HS-5 (cell line): Measurements from ENCODE around the gene AMZ1.
"Not testable (repeated sequence)": the region's sequence is repeated elsewhere in the genome, so short reads cannot be mapped to it uniquely, and the experiment has no call there.

Source experiments
- DNase-seq: peaks from one replicate; pipeline ENCODE4 v3.0.0-alpha.2; 2012; ENCODE audit warnings: low read depth

The AMZ1 gene

DNA sequence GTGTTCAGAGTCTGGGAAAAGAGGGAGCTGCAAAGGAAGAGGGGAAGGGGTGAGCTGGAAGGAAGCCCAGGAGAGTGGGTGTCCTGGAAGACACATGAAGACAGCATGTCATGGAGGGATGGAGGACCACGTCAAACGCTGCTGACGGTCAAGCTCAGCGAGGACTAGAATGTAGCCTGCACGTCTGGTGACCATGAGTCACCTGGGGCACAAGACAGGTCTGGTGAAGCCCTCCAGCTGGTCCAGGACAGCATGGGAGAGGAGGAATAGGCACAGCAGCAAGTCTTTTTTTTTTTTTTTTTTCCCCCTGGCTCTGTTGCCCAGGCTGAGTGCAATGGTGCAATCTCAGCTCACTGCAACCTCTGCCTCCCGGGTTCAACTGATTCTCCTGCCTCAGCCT lies 19.6 kb upstream of the AMZ1 start:
- no peak for DNase-seq

DNA sequence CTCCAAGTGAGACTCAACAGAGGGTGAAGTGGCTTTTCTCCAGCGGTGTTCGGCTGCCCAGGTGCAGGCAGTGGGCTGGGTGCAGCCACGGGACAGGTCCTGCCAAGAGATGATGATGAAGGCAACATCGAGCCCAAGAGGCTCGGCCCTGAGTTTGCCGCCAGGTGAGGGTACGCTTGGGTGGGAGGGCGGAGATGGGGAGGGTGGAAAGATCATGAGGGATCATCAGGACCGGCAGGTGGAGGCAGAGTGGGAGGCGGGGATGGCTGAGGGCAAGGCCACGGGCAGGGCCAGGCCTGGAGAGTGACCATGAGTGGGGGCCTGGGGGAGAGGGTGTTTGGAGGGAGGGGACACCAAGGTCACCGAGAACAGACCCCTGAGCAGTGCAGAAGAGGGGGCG lies 17.8 kb upstream of the AMZ1 start:
- DNase-seq, result no peak

DNA sequence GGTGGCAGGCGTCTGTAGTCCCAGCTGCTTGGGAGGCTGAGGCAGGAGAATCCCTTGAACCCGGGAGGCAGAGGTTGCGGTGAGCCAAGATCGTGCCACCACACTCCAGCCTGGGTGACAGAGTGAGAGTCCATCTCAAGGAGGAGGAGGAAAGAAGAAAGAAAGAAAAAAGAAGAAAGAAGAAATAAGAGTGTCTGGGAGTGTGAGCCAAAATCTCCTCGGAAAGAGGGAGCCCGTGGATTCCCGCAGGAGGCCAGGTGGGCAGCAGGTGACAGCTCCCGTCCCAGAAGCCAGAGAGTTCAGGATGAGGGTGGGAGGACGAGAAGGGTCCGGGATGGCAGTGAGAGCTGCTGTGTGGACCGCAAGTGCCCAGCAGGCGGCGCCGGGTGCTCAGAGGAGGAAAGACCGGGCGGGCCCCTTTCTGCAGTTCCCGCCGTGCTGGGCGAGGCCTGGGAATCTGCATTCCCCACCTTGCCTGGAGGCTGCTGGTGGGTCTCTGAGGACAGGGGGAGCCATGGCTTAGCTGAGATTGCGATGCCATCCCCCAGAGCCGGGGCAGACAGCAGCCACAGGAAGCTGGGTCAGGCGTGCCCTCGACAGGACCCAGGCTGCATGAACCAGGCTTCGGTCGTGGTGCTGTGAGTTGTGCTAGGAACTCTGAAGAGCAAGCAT lies 17.1 kb upstream of the AMZ1 start:
- no peak for DNase-seq

DNA sequence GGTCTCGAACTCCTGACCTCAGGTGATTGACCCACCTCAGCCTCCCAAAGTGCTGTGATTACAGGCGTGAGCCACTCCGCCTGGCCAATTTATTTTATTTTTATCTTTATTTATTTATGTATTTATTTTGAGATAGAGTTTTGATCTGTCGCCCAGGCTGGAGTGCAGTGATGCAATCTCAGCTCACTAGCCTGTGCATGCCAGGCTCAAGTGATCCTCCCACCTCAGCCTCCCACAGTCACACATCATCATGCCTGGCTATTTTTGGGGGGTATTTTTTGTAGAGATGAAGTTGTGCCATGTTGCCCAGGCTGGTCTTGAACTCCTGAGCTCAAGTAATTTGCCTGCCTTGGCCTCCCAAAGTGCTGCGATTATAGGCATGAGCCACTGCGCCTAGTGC lies 14.8 kb upstream of the AMZ1 start:
- not testable (repeated sequence) for DNase-seq

DNA sequence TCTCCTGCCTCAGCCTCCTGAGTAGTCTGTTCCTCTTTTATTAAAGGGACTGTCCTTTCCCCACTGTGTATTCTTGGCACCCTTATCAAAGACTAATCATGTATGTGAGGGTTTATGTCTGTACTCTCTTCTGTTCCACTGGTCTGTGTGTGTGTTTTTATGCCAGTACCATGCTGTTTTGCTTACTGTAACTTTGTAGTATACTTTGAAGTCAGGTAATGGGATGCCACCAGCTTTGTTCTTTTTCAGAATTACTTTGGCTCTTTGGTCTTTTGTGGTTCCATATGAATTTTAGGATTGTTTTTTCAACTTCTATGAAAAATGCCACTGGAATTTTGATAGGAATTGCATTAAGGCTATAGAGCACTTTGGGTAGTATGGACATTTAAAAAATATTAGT lies 14.1 kb upstream of the AMZ1 start:
- no peak for DNase-seq

DNA sequence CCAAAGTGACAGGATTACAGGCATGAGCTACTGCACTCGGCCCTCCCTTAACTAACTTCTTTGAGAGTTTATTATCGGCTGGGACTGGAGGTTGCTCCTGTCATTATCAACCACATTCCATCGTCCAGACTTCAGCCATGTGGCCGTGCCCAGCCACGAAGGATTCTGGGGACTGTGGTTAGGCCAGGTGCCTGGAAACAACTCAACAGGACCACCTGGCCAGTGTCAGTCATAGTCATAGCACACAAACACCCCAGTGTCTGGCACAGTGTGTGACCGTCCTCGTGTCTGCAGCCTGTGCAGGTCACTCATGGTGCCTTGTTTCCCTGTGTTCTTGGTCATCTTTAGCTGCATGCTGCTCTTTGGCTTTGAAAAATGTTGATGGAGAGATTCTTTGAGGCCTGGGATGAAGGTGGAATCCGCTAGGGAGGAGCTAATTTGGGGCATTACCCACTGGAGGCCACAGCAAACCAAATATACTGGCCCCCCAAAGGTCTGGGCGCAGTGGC lies 12.7 kb upstream of the AMZ1 start:
- no peak for DNase-seq

DNA sequence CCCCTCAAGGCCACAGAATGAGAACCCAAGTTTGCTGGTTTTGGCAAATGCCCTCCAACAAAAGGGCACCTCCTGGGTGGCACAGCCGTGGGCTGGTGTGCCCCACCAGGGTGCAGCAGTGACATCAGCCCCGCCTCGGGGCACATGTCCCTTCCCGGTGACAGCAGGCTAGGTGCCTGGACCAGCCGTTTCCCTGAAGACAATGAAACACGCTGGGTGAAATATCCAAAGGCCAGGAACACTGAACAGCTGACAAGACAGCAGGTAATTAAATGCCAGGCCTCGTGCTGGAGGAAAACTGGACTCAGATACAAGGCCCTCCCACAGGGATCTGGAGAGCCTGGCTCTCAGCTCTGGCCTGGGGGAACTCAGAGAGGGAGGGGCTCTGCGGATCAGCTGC lies 11.4 kb upstream of the AMZ1 start:
- not testable (repeated sequence) for DNase-seq

DNA sequence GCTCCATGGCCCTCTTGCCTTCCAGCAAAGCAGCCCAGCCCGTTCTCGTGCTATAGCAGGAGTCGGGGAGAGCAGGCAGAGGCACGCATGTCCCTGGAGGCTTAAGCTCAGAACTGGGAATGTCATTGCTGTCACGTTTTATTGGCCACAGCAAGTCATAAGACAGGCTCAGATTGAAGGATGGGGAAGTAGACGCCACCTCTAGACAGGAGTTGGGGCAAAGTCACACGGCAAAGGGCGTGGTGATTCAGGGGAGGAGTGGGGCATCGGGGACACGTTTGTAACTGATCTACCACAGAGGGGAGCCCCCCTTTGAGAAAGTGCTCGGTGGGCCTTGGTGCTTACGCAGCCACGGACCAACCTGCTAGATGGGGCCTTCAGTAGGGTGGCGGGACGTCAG lies 9.5 kb upstream of the AMZ1 start:
- DNase-seq, result not testable (repeated sequence)

DNA sequence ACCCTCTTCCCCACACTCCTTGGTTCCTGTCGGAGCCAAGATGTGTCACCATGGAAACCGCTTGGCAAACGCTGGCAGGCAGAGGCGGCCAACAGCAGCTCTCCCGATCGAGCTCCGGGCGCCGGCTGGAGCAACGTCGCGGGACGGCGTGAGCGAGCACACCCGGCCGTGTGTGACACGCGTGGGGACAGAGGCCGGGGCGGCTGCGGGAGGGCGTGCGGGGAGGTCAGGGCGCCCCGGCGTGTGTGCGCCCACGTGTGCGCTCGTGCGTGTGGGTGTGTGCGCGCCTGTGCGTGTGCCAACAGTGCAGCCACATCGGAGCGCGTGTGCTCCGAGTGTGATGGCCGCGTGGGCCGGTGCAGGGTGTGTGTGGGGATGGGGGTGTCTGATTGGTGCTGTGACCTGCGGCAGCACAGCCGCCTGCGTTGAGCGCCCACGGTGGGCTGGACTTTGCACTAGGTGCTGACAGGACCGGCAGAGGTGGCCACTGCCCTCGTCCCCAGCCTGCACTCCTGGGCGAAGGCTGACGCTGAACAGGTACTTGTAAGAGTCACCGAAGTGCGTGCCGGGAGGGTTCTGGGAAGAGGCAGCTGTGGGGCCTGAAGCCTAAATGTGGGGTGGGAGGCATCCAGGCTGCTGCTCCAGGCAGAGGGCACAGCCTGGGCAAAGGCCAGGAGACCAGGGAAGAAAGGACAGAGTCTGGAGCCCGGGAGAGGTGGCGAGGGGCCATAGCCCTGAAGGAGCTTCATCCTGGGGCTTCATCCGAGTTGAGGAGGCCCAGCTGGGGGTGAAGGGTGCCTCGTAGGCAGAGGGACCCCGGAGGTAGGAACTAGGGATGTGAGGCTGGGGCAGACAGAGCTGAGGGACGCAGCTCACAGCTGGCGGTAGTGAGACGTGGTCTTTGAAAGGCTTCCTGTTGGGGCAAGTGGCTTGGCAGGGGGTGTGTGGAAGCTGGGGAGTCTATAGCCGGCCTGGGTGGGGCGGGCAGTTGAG lies 8.6 kb upstream of the AMZ1 start:
- not testable (repeated sequence) for DNase-seq

DNA sequence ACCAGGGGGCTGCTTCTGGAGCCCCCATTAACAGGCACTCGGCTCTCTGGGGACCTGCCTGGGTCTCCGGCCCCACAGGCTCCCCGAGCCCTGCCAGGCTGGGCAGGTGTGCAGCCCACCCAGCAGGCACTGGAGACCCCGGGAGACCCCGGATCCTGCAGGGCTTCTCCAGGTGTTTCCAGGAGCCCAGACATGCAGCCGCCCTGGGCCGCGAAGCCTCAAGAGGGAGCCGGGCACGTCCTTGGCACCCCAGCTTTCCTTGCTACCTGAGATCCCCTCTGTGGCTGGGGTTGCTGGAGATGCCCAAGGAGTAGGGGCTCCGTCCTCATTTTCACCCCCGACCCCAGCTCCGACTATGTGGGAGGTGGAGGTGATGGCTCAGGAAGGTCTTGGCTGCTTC lies 7.7 kb upstream of the AMZ1 start:
- no peak for DNase-seq

DNA sequence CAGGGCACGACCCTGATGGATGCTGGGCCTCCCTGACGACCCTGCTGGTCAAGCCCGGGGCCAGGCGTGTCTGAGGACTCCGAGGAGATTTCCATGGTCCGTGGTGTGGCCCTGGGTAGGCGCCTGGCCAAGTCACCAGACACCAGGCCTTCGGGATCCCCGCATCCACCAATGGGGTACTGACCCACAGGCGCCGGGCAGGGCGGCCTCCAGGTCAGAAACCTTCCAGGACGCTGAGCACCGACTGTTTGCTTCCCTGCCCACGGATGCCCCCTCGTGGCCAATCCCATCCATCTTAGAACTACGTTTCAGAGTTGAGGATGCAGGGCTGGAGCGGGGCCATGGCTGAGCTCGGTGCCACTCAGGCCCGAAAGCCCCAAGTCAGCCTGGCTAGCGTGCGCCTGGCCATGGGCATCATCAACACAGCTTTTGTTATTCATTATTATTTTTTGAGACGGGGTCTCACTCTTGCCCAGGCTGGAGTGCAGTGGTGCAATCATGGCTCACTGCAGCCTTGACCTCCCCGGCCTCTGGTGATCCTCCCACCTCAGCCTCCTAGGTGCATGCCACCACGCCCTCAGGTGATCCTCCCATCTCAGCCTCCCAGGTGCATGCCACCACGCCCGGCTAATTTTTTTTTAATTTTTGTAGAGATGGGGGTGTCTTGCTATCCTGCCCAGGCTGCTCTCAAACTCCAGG lies 7.1 kb upstream of the AMZ1 start:
- DNase-seq, result peak; percentile 25

DNA sequence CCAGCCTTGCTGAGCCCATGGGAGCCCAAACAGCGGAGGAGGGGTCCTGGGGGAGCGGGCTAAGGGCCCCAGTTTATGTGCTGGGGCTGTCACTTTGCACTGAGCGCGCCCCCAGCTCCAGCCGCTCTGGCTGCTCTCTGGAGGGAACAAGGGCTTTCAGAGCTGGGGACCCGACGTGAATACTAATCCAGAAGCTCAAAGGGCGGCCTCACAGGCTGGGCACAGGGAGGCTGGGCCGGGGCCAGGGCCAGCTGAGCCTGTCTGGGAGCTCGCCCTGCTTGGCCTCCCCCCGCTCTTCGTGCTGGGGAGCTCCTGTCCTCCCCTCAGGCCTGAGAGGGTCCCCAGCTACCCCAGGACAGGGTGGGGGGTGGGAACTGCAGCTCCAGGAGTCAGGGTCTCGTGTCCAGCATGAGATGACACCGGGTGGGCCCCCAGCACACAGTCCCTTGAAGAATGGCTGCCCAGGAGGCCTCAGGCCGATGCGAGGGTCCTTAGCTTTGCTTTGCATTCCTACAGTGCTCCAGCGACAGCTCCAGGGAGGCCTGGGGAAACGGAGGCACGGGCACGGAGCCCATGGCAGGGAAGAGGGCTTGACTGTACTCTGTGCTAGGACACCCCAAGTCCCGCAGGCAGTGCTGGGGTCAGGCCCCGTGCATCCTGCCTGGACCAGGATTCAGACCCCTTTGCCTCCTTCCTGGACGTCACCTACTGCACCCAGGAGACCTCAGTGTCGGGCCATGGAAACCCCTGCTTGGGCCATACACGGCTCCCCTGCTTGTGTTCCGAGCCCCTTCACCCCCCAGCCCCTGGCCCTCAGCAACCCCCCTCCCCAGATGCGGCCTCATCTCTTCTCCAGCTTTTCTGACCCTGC lies 5.8 kb upstream of the AMZ1 start:
- DNase-seq, result no peak

DNA sequence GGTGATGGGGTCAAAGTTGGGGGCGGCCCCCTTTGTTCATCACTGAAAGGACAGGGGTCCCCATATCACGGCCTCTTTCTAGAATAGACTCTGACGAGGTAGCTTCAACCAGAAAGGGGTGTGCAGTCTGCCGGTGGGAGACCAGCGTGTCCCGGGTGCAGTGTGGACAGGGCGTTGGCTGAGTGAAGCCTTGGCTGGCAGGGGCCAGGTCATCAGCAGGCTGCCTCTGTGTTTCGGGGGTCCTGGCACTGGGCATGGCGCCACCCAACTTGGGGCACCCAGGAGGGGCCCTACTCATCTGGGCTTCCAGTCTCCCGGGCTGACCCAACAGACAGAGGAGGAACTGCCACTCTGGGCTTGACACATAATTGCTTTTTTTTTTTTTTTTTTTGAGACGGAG lies 3.5 kb upstream of the AMZ1 start:
- no peak for DNase-seq

DNA sequence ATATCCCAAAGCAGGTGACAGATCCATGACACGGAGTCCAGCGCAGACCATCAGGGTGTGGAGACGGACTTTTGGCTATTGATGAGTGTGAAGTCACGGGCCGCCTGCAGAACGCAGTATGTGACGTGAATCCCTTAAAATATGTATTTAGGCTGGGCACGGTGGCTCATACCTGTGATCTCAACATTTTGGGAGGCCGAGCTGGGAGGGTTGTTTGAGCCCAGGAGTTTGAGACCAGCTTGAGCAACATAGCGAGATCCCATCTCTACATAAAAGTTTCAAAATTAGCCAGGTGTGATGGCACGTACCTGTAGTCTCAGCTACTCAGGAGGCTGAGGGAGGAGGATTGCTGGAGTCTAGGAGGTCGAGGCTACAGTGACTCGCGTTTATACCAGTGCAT lies 1.9 kb upstream of the AMZ1 start:
- DNase-seq, result no peak

DNA sequence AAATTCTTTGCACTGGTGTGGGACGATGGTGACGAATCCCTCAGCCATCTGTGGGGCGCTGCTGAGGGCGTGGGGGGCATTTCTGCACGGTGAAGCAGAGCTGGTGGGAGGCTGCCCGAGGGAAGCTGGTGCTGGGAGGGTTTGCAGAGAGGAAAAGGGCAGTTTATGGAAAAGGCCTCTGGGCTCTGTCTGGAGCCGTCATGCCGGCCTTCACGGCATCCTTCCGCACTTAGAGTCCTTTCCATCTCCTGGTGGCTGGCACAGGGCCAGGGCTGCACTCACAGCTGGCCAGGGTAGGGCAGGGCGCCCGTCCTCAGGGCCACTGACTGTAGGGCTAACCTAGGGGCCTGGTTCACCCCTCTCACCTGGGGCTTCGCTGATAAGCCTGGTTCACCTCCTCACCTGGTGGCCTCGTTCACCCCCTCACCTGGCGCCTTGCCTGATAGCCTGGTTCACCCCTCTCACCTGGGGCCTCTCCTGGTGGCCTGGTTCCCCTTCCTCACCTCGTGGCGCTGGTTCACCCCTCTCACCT lies 598 bp upstream of the AMZ1 start:
- DNase-seq, result no peak

DNA sequence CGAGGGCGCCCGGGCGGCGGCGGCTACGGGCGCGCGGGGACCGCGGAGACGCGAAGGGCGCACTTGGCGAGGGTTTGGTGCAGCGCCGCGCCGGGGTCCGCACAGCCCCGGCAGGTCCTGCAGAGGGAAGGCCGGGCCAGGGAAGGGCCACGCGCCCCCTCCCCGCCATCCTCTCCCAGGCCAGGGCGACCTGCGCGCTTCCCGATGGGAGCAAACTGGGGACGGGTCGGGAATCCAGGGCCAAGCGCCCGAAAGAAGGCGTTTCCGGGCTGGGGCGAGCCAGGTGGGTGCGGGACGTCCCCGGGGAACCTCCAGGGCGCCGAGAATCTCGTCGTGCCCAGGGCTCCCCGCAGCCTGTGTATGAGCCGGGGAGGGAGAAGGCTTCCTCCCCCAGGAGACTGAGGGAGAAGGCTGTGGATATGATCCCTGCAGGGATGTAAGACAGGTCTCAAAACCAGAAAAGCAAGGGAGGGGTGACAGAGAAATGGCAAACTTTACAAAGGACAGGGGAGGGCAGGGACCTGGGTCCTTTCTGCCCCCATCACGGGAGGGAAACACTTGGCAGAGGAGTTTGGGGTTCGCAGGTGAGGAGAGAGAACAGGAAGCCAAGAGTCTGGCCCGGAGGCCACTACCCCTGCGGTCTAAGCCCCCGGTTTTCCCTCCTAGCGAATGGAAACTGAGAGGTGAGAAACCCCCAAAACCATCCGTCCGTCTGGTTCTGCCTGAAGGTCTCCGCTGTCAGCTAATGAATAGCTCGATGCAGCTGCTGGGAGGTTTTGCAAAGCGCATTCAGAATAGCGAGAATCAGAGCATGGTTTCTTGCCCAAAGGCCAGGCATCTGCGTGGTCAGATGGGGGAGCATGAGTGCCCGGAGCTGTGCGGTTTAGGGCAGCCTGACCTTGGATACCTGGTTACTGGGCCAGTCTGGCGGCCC lies 674 bp downstream of the AMZ1 start:
- DNase-seq, result no peak

DNA sequence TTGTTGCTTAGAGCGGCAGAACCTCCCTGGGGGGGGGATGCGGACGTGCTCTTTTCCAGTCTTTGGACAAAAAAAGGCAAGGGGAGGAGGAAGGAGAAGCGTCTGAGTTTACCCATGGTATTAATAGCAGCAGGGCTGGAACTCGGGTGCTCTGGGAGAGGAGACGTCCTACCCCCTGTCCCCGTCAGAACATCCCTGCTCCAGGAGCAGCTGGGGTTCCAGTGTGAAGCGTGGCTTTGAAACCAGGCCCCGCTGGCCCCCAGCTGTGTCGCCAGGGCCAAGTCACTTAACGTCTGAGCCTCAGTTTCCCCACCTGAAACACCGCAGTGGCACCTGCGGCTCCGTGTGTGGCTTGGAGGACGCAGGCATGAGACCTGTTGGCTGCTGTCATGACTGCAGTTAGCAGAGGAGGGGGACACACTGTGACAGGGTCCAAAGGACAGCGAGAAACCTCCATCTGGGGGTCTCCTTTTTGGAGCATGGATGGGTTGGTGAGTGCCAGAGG lies 1.4 kb downstream of the AMZ1 start:
- no peak for DNase-seq

DNA sequence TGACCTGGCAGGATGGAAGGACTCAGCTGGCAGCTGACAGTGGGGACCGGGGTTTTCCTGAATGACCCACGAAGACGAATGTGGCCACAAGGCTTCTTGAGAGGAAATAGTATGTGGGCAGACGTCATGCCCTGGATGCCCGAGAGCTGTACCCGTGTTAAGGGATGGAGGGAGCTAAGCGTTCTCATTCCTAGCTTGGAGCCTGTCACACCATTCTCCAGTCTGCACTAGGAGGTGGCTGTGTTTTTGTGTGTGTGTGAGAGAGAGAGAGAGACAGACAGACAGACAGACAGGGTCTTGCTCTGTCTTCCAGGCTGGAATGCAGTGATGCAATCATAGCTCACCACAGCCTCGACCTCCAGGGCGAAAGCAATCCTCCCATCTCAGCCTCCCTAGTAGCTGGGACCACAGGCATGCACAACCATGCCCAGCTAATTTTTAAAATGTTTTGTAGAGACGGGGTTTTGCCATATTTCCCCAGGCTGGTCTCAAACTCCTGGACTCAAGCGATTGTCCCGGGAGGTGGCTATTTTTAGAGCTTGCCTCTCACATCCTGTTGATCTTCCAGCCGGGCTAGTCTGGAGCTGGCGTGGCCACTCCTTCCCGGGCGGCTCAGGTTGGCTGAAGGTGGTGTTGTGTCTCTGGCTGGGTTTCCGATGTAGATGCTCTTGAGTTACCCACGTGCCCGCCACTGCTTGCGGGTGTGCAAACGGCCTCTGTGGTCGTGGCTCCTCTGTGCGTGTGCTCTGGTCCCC lies 2.1 kb downstream of the AMZ1 start:
- no peak for DNase-seq

DNA sequence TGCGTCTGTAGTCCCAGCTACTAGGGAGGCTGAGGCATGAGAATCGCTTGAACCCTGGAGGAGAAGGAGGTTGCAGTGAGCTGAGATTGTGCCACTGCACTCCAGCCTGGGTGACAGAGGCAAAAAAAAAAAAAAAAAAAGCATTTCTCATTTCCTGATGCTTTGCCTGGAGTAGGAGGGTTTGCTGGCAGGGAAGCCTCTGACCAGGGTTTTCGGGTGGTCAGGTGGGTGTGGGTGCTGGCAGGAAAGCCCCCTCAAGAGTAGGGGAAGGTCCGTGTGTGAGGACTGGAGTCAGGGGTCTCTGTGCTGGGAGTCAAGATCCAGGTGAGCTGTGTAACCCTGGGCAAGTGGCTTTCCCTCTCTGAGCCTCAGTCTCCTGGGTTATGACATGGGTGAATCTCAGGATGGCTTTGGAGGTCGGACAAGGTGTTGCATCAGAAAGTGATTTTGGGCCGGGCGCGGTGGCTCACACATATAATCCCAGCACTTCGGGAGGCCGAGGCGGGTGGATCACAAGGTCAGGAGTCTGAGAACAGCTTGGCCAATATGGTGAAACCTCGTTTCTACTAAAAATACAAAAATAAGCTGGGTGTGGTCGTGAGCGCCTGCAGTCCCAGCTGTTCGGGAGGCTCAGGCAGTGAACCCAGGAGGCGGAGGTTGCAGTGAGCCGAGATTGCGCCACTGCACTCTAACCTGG lies 3.2 kb downstream of the AMZ1 start:
- DNase-seq, result no peak
